CD4-positive, alpha-beta memory T cell (primary cell): ENCODE results near the gene TRDMT1. TPM values are rescaled to one million over a fixed set of nuclear protein-coding genes. Genes with fewer than 3 reads are reported as not detected.

ENCODE experiments used
- CTCF ChIA-PET: fragments of 350-600 bp; sonication (Branson Sonifier 250); formaldehyde crosslinking; loops from one replicate; lab custom pipeline; 2021; ENCODE audit warnings: inconsistent platforms; ENCODE audit not compliant: partially characterized antibody; lab: Charles Lee
- POLR2A ChIA-PET: fragments of 350-600 bp; sonication (Branson Sonifier 250); formaldehyde crosslinking; loops from one replicate; lab custom pipeline; 2021; ENCODE audit not compliant: partially characterized antibody; lab: Charles Lee
- DNase-seq, 5 donors: peaks; one replicate each; pipeline versions ENCODE4 v3.0.0 to v3.0.0-alpha.2; 2020 to 2022; ENCODE audit warnings: mixed read lengths in 1 of 5
- H3K27ac ChIP-seq: one replicate; pipeline ENCODE4 v1.7.0; 2013; ENCODE audit warnings: low read depth, low read length
- H3K27me3 ChIP-seq: 2 replicates; pipeline ENCODE4 v1.7.0; 2013; ENCODE audit warnings: mild to moderate bottlenecking, low read length, moderate library complexity; ENCODE audit not compliant: insufficient read depth
- H3K36me3 ChIP-seq: 2 replicates; pipeline ENCODE4 v1.7.0; 2013; ENCODE audit warnings: mild to moderate bottlenecking, low read length, moderate library complexity; ENCODE audit not compliant: insufficient read depth
- H3K4me1 ChIP-seq: 2 replicates; pipeline ENCODE4 v1.7.0; 2013; ENCODE audit warnings: mild to moderate bottlenecking, low read length, moderate library complexity; ENCODE audit not compliant: insufficient read depth
- H3K4me3 ChIP-seq, 2 donors: one replicate each; pipeline ENCODE4 v1.7.0; 2013; ENCODE audit warnings: low read length in 2 of 2, mild to moderate bottlenecking in 1 of 2
- H3K9me3 ChIP-seq, 2 donors: one replicate each; pipeline ENCODE4 v1.7.0; 2013; ENCODE audit warnings: low read length in 2 of 2, control low read depth in 1 of 2; ENCODE audit not compliant: control insufficient read depth in 1 of 2
- H3K27ac Mint-ChIP-seq, 7 donors: one replicate each; pipeline ENCODE4 v1.8.0; 2020 to 2021; ENCODE audit warnings: mixed read lengths in 7 of 7, mild to moderate bottlenecking in 6 of 7, inconsistent platforms in 3 of 7, moderate library complexity in 3 of 7
- H3K27me3 Mint-ChIP-seq, 2 donors: one replicate each; pipeline ENCODE4 v1.8.0; 2020 to 2021; ENCODE audit warnings: mixed read lengths in 2 of 2
- H3K36me3 Mint-ChIP-seq, 2 donors: one replicate each; pipeline ENCODE4 v1.8.0; 2020 to 2021; ENCODE audit warnings: mixed read lengths in 2 of 2, inconsistent platforms in 1 of 2, mild to moderate bottlenecking in 1 of 2
- H3K4me1 Mint-ChIP-seq, 4 donors: one replicate each; pipeline ENCODE4 v1.8.0; 2020 to 2021; ENCODE audit warnings: mixed read lengths in 4 of 4, mild to moderate bottlenecking in 1 of 4
- H3K4me3 Mint-ChIP-seq, 8 donors: one replicate each; pipeline ENCODE4 v1.8.0; 2020 to 2021; ENCODE audit warnings: mixed read lengths in 8 of 8, mild to moderate bottlenecking in 7 of 8, moderate library complexity in 6 of 8, inconsistent platforms in 3 of 8
- H3K9me3 Mint-ChIP-seq, 8 donors: one replicate each; pipeline ENCODE4 v1.8.0; 2020 to 2021; ENCODE audit warnings: mixed read lengths in 8 of 8, mild to moderate bottlenecking in 5 of 8, inconsistent platforms in 3 of 8, moderate library complexity in 1 of 8
- intact Hi-C: fragments of 100-400 bp; cut with micrococcal nuclease; formaldehyde crosslinking; loops from one replicate; pipeline ENCODE4 v1.15.1; 2023
- polyA plus RNA-seq, 2 donors: library from polyadenylated mRNA; unstranded; fragments of 300-500 nt; fragmentation: Illumina TruSeq; gene quantifications; one replicate each; pipeline ENCODE4 v1.2.3, GENCODE V29; 2021
- total RNA-seq, 2 experiments: library from RNA; stranded (reverse); gene quantifications; one replicate each; pipeline ENCODE4 v1.2.3, GENCODE V29; 2021

Gene TRDMT1
- total and polyA plus RNA-seq, 4 experiments from 2014 or later, result 7.3 to 21.3 (median 14.2) TPM

- H3K4me1 ChIP-seq, result peaks cover 59% of the 10 kb centered on the region
- H3K27ac Mint-ChIP-seq, result peak overlapping the region; percentile 36 to 100 (median 99)
- CTCF ChIA-PET, result interaction anchor here (0.9 to 5.0 kb wide), 4 partner anchors 10 to 197 kb away, joined by 4 to 60 read pairs (median 8); partner anchors contain the start of gene TRDMT1
- H3K27ac ChIP-seq, result peak overlapping the region; percentile 98
- intact Hi-C loops, result loop anchor here (2.0 kb wide), 3 partner anchors 25 to 1427 kb away; partner anchors contain the start of genes ARL5B and NSUN6
- no peaks in the 10 kb centered on the region for H3K9me3 ChIP-seq
- no peaks in the 10 kb centered on the region for H3K27me3 ChIP-seq
- POLR2A ChIA-PET, result interaction anchor here (1.2 to 15.7 kb wide), 4 partner anchors 20 to 415 kb away, joined by 4 to 483 read pairs (median 60); partner anchors contain the start of genes RSU1 and TRDMT1
- peaks cover 45 to 88% of the 10 kb centered on the region in 2 donors for H3K36me3 Mint-ChIP-seq
- H3K4me3 ChIP-seq, result peak overlapping the region in 1 of 2 donors; percentile 91
- peaks cover 0 to 10% (median 0%) of the 10 kb centered on the region in 8 donors for H3K9me3 Mint-ChIP-seq
- H3K4me1 Mint-ChIP-seq, result peaks cover 33 to 92% (median 57%) of the 10 kb centered on the region in 4 donors
- no peaks in the 10 kb centered on the region for H3K27me3 Mint-ChIP-seq
- H3K36me3 ChIP-seq, result peaks cover 58% of the 10 kb centered on the region
- DNase-seq, result no peak
- peak overlapping the region; percentile 88 to 99 (median 98) for H3K4me3 Mint-ChIP-seq
Observed at GRCh38 chr10:17231788-17232187, 30.3 kb upstream of the TRDMT1 start.

GRCh38 chr10:17229967-17230682 is 28.7 kb upstream of the TRDMT1 start:
- Histone ChIP-seq H3K4me3 (peak overlapping the region; percentile 85 to 91), H3K9me3 (no peaks in the 10 kb centered on the region), H3K27me3 (no peaks in the 10 kb centered on the region), H3K4me1 (peaks cover 65% of the 10 kb centered on the region), H3K27ac (peak overlapping the region; percentile 98), H3K36me3 (peaks cover 41% of the 10 kb centered on the region)
- peak; percentile 93 to 96 (median 94) for DNase-seq
- ChIA-PET CTCF (interaction anchor here (0.8 to 7.9 kb wide), 21 partner anchors 8 to 415 kb away, joined by 3 to 60 read pairs (median 5); partner anchors contain the start of genes RSU1 and TRDMT1), POLR2A (interaction anchor here (0.6 to 15.7 kb wide), 45 partner anchors 8 to 1371 kb away, joined by 3 to 483 read pairs (median 5); partner anchors contain the start of genes RSU1, ST8SIA6, STAM and TRDMT1)
- Mint-ChIP-seq H3K4me1 (peaks cover 35 to 94% (median 59%) of the 10 kb centered on the region in 4 donors), H3K27ac (peak overlapping the region; percentile 96 to 100 (median 99)), H3K9me3 (peaks cover 0 to 10% (median 0%) of the 10 kb centered on the region in 8 donors), H3K36me3 (peaks cover 30 to 74% of the 10 kb centered on the region in 2 donors), H3K4me3 (peak overlapping the region; percentile 88 to 99 (median 98)), H3K27me3 (no peaks in the 10 kb centered on the region)
- intact Hi-C loops, result loop anchor here (1.0 to 2.0 kb wide), 13 partner anchors 24 to 1429 kb away; partner anchors contain the start of genes ARL5B, NSUN6, PTER and RSU1

- Histone ChIP-seq H3K36me3 (peaks cover 36% of the 10 kb centered on the region), H3K4me3 (peak overlapping the region; percentile 85 to 91), H3K4me1 (peaks cover 60% of the 10 kb centered on the region), H3K27me3 (no peaks in the 10 kb centered on the region), H3K9me3 (no peaks in the 10 kb centered on the region), H3K27ac (peak overlapping the region; percentile 98)
- Mint-ChIP-seq H3K27ac (peak overlapping the region; percentile 96 to 100 (median 99)), H3K36me3 (peaks cover 27 to 73% of the 10 kb centered on the region in 2 donors), H3K4me1 (peaks cover 33 to 94% (median 58%) of the 10 kb centered on the region in 4 donors), H3K9me3 (peaks cover 0 to 10% (median 0%) of the 10 kb centered on the region in 8 donors), H3K4me3 (peak overlapping the region; percentile 88 to 99 (median 98)), H3K27me3 (no peaks in the 10 kb centered on the region)
- POLR2A ChIA-PET, result interaction anchor here (0.7 to 15.7 kb wide), 37 partner anchors 9 to 792 kb away, joined by 3 to 483 read pairs (median 6); partner anchors contain the start of genes RSU1, ST8SIA6, STAM and TRDMT1
- intact Hi-C loops, result loop anchor here (2.0 kb wide), 2 partner anchors 199 to 793 kb away; partner anchors contain the start of gene PTER
- CTCF ChIA-PET, result interaction anchor here (0.8 to 7.9 kb wide), 17 partner anchors 8 to 412 kb away, joined by 3 to 60 read pairs (median 6); partner anchors contain the start of genes RSU1 and TRDMT1
- DNase-seq, result no peak
Observed at GRCh38 chr10:17229717-17229966, 28.2 kb upstream of the TRDMT1 start.

- Mint-ChIP-seq H3K9me3 (peaks cover 0 to 10% (median 0%) of the 10 kb centered on the region in 8 donors), H3K4me1 (peaks cover 30 to 91% (median 54%) of the 10 kb centered on the region in 4 donors), H3K27ac (peak overlapping the region; percentile 96 to 100 (median 99)), H3K4me3 (peak overlapping the region; percentile 88 to 99 (median 98)), H3K36me3 (peaks cover 22 to 68% of the 10 kb centered on the region in 2 donors), H3K27me3 (no peaks in the 10 kb centered on the region)
- Histone ChIP-seq H3K36me3 (peaks cover 32% of the 10 kb centered on the region), H3K27ac (peak overlapping the region; percentile 98), H3K4me3 (peak overlapping the region; percentile 85 to 91), H3K4me1 (peaks cover 55% of the 10 kb centered on the region), H3K27me3 (no peaks in the 10 kb centered on the region), H3K9me3 (no peaks in the 10 kb centered on the region)
- ChIA-PET POLR2A (interaction anchor here (0.6 to 15.7 kb wide), 36 partner anchors 7 to 792 kb away, joined by 3 to 483 read pairs (median 6); partner anchors contain the start of genes RSU1, ST8SIA6, STAM and TRDMT1), CTCF (interaction anchor here (0.9 to 7.9 kb wide), 19 partner anchors 9 to 412 kb away, joined by 3 to 60 read pairs (median 5); partner anchors contain the start of genes RSU1 and TRDMT1)
- intact Hi-C loops, result loop anchor here (2.0 kb wide), 2 partner anchors 200 to 792 kb away; partner anchors contain the start of gene PTER
- DNase-seq, result peak; percentile 74 to 91 (median 78)
Observed at GRCh38 chr10:17229016-17229716, 27.7 kb upstream of the TRDMT1 start.

DNA sequence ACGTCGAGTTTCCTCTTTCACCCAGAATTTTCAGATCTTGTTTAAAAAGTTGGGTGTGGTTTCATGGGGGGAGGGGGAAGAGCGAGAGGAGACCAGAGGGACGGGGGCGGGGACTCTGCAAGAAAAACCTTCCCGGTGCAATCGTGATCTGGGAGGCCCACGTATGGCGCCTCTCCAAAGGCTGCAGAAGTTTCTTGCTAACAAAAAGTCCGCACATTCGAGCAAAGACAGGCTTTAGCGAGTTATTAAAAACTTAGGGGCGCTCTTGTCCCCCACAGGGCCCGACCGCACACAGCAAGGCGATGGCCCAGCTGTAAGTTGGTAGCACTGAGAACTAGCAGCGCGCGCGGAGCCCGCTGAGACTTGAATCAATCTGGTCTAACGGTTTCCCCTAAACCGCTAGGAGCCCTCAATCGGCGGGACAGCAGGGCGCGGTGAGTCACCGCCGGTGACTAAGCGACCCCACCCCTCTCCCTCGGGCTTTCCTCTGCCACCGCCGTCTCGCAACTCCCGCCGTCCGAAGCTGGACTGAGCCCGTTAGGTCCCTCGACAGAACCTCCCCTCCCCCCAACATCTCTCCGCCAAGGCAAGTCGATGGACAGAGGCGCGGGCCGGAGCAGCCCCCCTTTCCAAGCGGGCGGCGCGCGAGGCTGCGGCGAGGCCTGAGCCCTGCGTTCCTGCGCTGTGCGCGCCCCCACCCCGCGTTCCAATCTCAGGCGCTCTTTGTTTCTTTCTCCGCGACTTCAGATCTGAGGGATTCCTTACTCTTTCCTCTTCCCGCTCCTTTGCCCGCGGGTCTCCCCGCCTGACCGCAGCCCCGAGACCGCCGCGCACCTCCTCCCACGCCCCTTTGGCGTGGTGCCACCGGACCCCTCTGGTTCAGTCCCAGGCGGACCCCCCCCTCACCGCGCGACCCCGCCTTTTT is 26.9 kb upstream of the TRDMT1 start, which contains the start of gene VIM:
VIM (plus strand) TSS at position 151 of the 925 bp plus-strand sequence. CDS start 1,182 bp downstream, outside the sequence.
- H3K4me1 ChIP-seq, result peaks cover 48% of the 10 kb centered on the region
- peak; percentile 79 to 95 (median 80) for DNase-seq
- peaks cover 23% of the 10 kb centered on the region for H3K36me3 ChIP-seq
- ChIA-PET POLR2A (interaction anchor here (0.6 to 15.7 kb wide), 28 partner anchors 7 to 791 kb away, joined by 3 to 483 read pairs (median 12); partner anchors contain the start of genes RSU1, ST8SIA6, STAM and TRDMT1), CTCF (interaction anchor here (0.9 to 7.9 kb wide), 11 partner anchors 10 to 411 kb away, joined by 3 to 60 read pairs (median 4); partner anchors contain the start of genes RSU1 and TRDMT1)
- H3K27me3 Mint-ChIP-seq, result no peaks in the 10 kb centered on the region
- no peaks in the 10 kb centered on the region for H3K9me3 ChIP-seq
- intact Hi-C loops, result loop anchor here (1.0 to 2.0 kb wide), 3 partner anchors 12 to 792 kb away; partner anchors contain the start of gene PTER
- peak within 1 kb of the TSS; percentile 82 to 91 for H3K4me3 ChIP-seq
- H3K27me3 ChIP-seq, result no peaks in the 10 kb centered on the region
- H3K36me3 Mint-ChIP-seq, result peaks cover 16 to 61% of the 10 kb centered on the region in 2 donors
- peaks cover 0 to 10% (median 0%) of the 10 kb centered on the region in 8 donors for H3K9me3 Mint-ChIP-seq
- H3K4me1 Mint-ChIP-seq, result peaks cover 27 to 84% (median 52%) of the 10 kb centered on the region in 4 donors
- peak within 1 kb of the TSS; percentile 96 to 100 (median 99) for H3K27ac Mint-ChIP-seq
- H3K27ac ChIP-seq, result peak within 1 kb of the TSS; percentile 98
- H3K4me3 Mint-ChIP-seq, result peak within 1 kb of the TSS; percentile 88 to 99 (median 98)
